Activated T-helper 1 cell treated with anti-CD3 and anti-CD28 coated beads, Interleukin-12 subunit alpha, Interleukin-12 subunit beta, Interleukin-2, Interleukin-4 antibody, amounts not matched to agents 30 ng/mL and 10 ng/mL and 1 ng/mL, durations not matched to agents 14 hours and 24 hours and 36 hours (primary cell): ENCODE measurements around the gene TMED4. TPM values are rescaled to one million over a fixed set of nuclear protein-coding genes. Genes with fewer than 3 reads are reported as not detected.

Source experiments
- total RNA-seq: library from RNA; stranded (reverse); gene quantifications from 2 replicates; pipeline ENCODE4 v1.2.3, GENCODE V29; 2022

The TMED4 gene
- total RNA-seq, 1 donor from 2014 or later = 79.6 TPM

Other genes with a start within 250 kb of the TMED4 start
- gene NUDCD3, start 91.6 kb downstream of the TMED4 start, total RNA-seq = 77.9 and 83.1 TPM in 2 replicates
- not detected in 2 replicates for gene NPC1L1, start 40.9 kb downstream of the TMED4 start, total RNA-seq
- gene DDX56, start 8.3 kb downstream of the TMED4 start, total RNA-seq = 165 and 166 TPM in 2 replicates
- gene OGDH, start 24.4 kb upstream of the TMED4 start, total RNA-seq = 101 and 105 TPM in 2 replicates
- 123 and 129 TPM in 2 replicates for gene ZMIZ2, start 166.6 kb upstream of the TMED4 start, total RNA-seq
- 2,141 and 2,153 TPM in 2 replicates for gene PPIA, start 214.4 kb upstream of the TMED4 start, total RNA-seq